Glutamatergic neuron (in vitro differentiated cells): ENCODE data around the gene SLC15A1. TPM values are rescaled to one million over a fixed set of nuclear protein-coding genes. Genes with fewer than 3 reads are reported as not detected.
"Not testable (repeated sequence)": the region's sequence is repeated elsewhere in the genome, so short reads cannot be mapped to it uniquely, and the experiment has no call there.

Experiments
- DNase-seq: peaks from one replicate; pipeline ENCODE4 v3.0.0; 2022
- H3K27ac Mint-ChIP-seq: one replicate; pipeline ENCODE4 v1.8.0; 2020; ENCODE audit warnings: mild to moderate bottlenecking, mixed read lengths, inconsistent platforms; ENCODE audit not compliant: unreplicated experiment
- H3K27me3 Mint-ChIP-seq: one replicate; pipeline ENCODE4 v1.8.0; 2020; ENCODE audit warnings: mild to moderate bottlenecking, moderate library complexity, mixed read lengths, inconsistent platforms; ENCODE audit not compliant: unreplicated experiment
- H3K36me3 Mint-ChIP-seq: one replicate; pipeline ENCODE4 v1.8.0; 2020; ENCODE audit warnings: mild to moderate bottlenecking, mixed read lengths, inconsistent platforms; ENCODE audit not compliant: unreplicated experiment
- H3K4me1 Mint-ChIP-seq: one replicate; pipeline ENCODE4 v1.8.0; 2020; ENCODE audit warnings: mild to moderate bottlenecking, low read depth, mixed read lengths, inconsistent platforms; ENCODE audit not compliant: unreplicated experiment
- H3K4me3 Mint-ChIP-seq: one replicate; pipeline ENCODE4 v1.8.0; 2020; ENCODE audit warnings: mild to moderate bottlenecking, mixed read lengths, inconsistent platforms; ENCODE audit not compliant: unreplicated experiment
- H3K9me3 Mint-ChIP-seq: one replicate; pipeline ENCODE4 v1.8.0; 2020; ENCODE audit warnings: mild to moderate bottlenecking, moderate library complexity, mixed read lengths, inconsistent platforms; ENCODE audit not compliant: unreplicated experiment
- total RNA-seq: library from RNA; stranded (reverse); fragmentation: NEBNext Ultra II Directional; extraction: Animal tissue kit (Norgen Biotek cat#: 25700); gene quantifications from one replicate; pipeline ENCODE4 v1.2.1, GENCODE V29; 2021; ENCODE audit not compliant: unreplicated experiment
- TF ChIP-seq, protein P1 (sequence below): fragments of 200-600 bp; sonication (generic); IDR thresholded peaks from one replicate; pipeline ENCODE4 v1.5.0; 2021; ENCODE audit not compliant: partially characterized antibody, unreplicated experiment

The SLC15A1 gene
- total RNA-seq, 1 donor from 2014 or later, result not detected

DNA sequence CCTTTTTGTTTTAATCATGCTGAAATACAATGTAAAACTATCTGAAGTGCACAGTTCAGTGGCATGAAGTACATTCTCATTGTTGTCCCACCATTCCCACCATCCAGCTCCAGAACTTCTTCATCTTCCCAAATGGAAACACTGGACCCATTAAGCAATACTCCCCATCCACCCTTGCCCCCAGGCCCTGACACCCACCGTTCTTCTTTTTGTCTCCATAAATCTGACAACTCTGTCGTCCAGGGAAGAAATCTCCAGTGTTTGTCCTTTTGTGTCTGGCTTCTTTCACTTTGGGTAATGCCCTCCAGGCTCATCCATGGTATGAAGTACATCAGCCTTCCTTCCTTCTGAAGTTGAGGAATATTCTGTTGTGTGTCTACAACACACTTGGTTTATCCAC is 2.6 kb upstream of the SLC15A1 start:
- DNase-seq, result no peak
- Mint-ChIP-seq H3K27me3 (peaks cover 17% of the 10 kb centered on the region), H3K36me3 (peaks cover 9% of the 10 kb centered on the region), H3K4me3 (no peak overlapping the region), H3K4me1 (peaks cover 1% of the 10 kb centered on the region), H3K9me3 (no peaks in the 10 kb centered on the region), H3K27ac (no peak overlapping the region)
- TF ChIP-seq, protein P1, sequence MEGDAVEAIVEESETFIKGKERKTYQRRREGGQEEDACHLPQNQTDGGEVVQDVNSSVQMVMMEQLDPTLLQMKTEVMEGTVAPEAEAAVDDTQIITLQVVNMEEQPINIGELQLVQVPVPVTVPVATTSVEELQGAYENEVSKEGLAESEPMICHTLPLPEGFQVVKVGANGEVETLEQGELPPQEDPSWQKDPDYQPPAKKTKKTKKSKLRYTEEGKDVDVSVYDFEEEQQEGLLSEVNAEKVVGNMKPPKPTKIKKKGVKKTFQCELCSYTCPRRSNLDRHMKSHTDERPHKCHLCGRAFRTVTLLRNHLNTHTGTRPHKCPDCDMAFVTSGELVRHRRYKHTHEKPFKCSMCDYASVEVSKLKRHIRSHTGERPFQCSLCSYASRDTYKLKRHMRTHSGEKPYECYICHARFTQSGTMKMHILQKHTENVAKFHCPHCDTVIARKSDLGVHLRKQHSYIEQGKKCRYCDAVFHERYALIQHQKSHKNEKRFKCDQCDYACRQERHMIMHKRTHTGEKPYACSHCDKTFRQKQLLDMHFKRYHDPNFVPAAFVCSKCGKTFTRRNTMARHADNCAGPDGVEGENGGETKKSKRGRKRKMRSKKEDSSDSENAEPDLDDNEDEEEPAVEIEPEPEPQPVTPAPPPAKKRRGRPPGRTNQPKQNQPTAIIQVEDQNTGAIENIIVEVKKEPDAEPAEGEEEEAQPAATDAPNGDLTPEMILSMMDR, result no peak

DNA sequence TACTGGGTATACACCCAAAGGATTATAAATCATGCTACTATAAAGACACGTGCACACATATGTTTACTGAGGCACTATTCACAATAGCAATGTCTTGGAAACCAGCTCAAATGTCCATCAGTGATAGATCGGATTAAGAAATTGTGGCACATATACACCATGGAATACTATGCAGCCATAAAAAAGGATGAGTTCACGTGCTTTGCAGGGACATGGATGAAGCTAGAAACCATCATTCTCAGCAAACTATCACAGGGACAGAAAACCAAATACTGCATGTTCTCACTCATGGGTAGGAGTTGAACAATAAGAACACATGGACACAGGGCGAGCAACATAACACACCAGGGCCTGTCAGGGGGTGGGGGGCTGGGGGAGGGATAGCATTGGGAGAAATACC is 2.0 kb upstream of the SLC15A1 start:
- DNase-seq, H3K27ac Mint-ChIP-seq, H3K4me3 Mint-ChIP-seq, H3K4me1 Mint-ChIP-seq, H3K36me3 Mint-ChIP-seq, H3K9me3 Mint-ChIP-seq: not testable (repeated sequence)
- peaks cover 17% of the 10 kb centered on the region for H3K27me3 Mint-ChIP-seq

DNA sequence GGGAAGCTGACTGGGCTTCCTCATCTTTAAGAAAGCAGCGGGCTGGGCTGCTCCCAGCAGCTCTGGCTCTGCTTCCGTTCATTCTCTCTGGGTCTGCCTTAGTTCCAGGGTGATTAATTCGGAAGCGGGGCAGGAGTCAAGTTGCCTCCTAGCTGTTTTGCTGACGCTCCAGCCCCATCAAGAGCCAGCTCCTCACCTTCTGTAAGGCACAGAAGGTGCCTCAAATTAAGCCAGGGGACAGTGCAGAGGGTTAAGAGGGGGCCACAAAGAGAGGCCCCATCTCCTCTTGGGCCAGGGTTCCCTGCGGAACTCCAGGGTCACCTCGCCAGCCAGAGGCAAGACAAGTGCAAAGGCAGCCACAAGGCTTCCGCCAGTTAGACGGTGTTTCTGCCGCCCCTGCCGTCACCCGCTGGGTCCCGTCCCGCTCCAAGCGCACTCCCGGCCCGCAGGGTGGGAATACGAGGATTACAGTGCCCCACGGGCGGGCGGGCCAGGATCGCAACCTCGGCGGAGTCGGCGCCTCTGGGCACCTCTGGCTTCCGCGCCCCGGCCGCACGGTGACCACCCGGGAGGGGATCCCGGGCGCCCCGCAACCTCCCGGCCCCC is 508 bp downstream of the SLC15A1 start:
- H3K4me3 Mint-ChIP-seq, result peak overlapping the region; percentile 61
- TF ChIP-seq, protein P1, result no peak
- peak; percentile 44 for DNase-seq
- H3K27ac Mint-ChIP-seq, result no peak overlapping the region
- peaks cover 19% of the 10 kb centered on the region for H3K27me3 Mint-ChIP-seq
- H3K4me1 Mint-ChIP-seq, result peaks cover 1% of the 10 kb centered on the region
- H3K9me3 Mint-ChIP-seq, result no peaks in the 10 kb centered on the region
- peaks cover 9% of the 10 kb centered on the region for H3K36me3 Mint-ChIP-seq

DNA sequence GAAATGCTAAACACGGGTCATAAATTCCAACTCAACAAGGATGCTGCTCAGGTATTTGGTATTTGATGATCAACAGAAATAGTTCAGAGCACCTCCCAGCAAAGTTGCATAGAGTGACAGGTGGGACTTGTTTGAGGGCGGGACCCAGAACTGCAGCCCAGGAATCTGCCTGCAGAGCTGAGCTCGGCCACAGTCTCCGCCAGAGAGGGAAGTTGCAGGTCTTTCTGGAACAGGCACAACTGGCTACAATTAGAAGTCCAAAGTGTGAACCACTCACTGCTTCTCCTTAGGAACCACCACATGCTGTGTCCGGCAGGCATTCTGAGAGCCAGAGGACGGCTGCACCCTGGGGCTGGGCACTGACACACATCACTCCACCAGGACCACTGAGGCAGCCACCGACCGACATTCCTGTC is 1.1 kb downstream of the SLC15A1 start:
- Mint-ChIP-seq H3K27ac (no peak overlapping the region), H3K27me3 (peaks cover 19% of the 10 kb centered on the region), H3K4me3 (no peak overlapping the region), H3K4me1 (peaks cover 1% of the 10 kb centered on the region), H3K36me3 (peaks cover 9% of the 10 kb centered on the region), H3K9me3 (no peaks in the 10 kb centered on the region)
- TF ChIP-seq, protein P1, result no peak
- DNase-seq, result no peak

DNA sequence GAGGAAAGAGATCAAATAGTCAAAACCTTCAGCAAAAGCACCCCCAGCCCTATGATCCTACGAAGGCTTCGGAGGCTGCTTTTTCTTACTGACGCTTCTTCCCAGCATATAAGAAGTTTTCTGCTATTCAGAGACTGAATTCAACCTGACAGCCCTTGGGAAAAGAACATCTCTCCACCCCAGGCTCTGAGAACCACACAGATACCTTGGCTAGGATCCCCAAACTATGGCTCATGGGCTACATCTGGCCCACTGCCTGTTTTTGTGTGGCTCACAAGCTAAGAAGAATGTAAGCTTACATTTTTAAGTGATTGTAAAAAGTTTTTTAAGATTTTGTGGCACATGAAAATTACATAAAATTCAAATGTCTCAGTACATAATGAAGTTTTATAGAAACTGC is 3.0 kb downstream of the SLC15A1 start:
- TF ChIP-seq, protein P1, result no peak
- no peak for DNase-seq
- Mint-ChIP-seq H3K9me3 (no peaks in the 10 kb centered on the region), H3K36me3 (peaks cover 9% of the 10 kb centered on the region), H3K27ac (no peak overlapping the region), H3K4me1 (peaks cover 1% of the 10 kb centered on the region), H3K27me3 (peaks cover 17% of the 10 kb centered on the region), H3K4me3 (no peak overlapping the region)
